T-helper 9 cell (primary cell): ENCODE data around the gene PAQR6.
"Not testable (repeated sequence)": the region's sequence is repeated elsewhere in the genome, so short reads cannot be mapped to it uniquely, and the experiment has no call there.

Source experiments
- DNase-seq: peaks from one replicate; pipeline ENCODE4 v3.0.0-alpha.2; 2020

The PAQR6 gene

GRCh38 chr1:156229809-156230472 lies 17.9 kb downstream of the PAQR6 start:
- DNase-seq, result no peak

- DNase-seq, result no peak
Observed at GRCh38 chr1:156228501-156228900, 19.4 kb downstream of the PAQR6 start.

GRCh38 chr1:156226782-156227181 lies 21.1 kb downstream of the PAQR6 start:
- DNase-seq, result no peak

GRCh38 chr1:156226116-156226538 lies 21.7 kb downstream of the PAQR6 start:
- no peak for DNase-seq

GRCh38 chr1:156225677-156226014 lies 22.2 kb downstream of the PAQR6 start:
- no peak for DNase-seq

GRCh38 chr1:156221986-156222692 lies 25.7 kb downstream of the PAQR6 start:
- DNase-seq, result no peak

- no peak for DNase-seq
Observed at GRCh38 chr1:156220226-156220625, 27.6 kb downstream of the PAQR6 start.

- no peak for DNase-seq
Observed at GRCh38 chr1:156217871-156218270, 30.0 kb downstream of the PAQR6 start.

- not testable (repeated sequence) for DNase-seq
Observed at GRCh38 chr1:156216361-156217086, 31.3 kb downstream of the PAQR6 start.

GRCh38 chr1:156214024-156214748 lies 33.7 kb downstream of the PAQR6 start:
- DNase-seq, result no peak

GRCh38 chr1:156213644-156213966 lies 34.3 kb downstream of the PAQR6 start:
- no peak for DNase-seq

- peak; percentile 93 for DNase-seq
Observed at GRCh38 chr1:156212833-156213643, 34.8 kb downstream of the PAQR6 start, which contains the start of gene PMF1. Gene PMF1, plus strand, starts transcription at chr1:156213007. Its CDS starts 9 bp downstream, at chr1:156213016.

GRCh38 chr1:156212130-156212529 lies 35.7 kb downstream of the PAQR6 start:
- DNase-seq, result no peak

GRCh38 chr1:156211243-156211642 lies 36.6 kb downstream of the PAQR6 start:
- DNase-seq, result no peak

- DNase-seq, result no peak
Observed at GRCh38 chr1:156204686-156205085, 43.2 kb downstream of the PAQR6 start.

GRCh38 chr1:156203331-156203730 lies 44.5 kb downstream of the PAQR6 start:
- DNase-seq, result no peak

GRCh38 chr1:156200044-156200443 lies 47.8 kb downstream of the PAQR6 start:
- no peak for DNase-seq

- DNase-seq, result no peak
Observed at GRCh38 chr1:156198831-156199349, 49.0 kb downstream of the PAQR6 start.

GRCh38 chr1:156196445-156196844 lies 51.4 kb downstream of the PAQR6 start:
- DNase-seq, result no peak

GRCh38 chr1:156195853-156196252 lies 52.0 kb downstream of the PAQR6 start:
- DNase-seq, result no peak

GRCh38 chr1:156194300-156194652 lies 53.6 kb downstream of the PAQR6 start:
- no peak for DNase-seq
